Fibroblast of villous mesenchyme (primary cell): ENCODE measurements around the gene GLS. TPM values are rescaled to one million over a fixed set of nuclear protein-coding genes. Genes with fewer than 3 reads are reported as not detected.

ENCODE experiments used
- DNase-seq: peaks from one replicate; pipeline ENCODE4 v3.0.0-alpha.2; 2010; ENCODE audit warnings: low read depth
- H3K4me3 ChIP-seq: 2 replicates; pipeline ENCODE4 v1.5.1; 2011; ENCODE audit warnings: low read depth, mild to moderate bottlenecking, low read length
- CTCF ChIP-seq: IDR thresholded peaks from 2 replicates; pipeline ENCODE4 v1.5.1; 2012; ENCODE audit warnings: low read depth, mild to moderate bottlenecking, low read length; ENCODE audit not compliant: insufficient read depth
- total RNA-seq: library from RNA; depleted of rRNA; stranded (reverse); fragments of >200 nt; gene quantifications from 2 replicates; pipeline ENCODE4 v1.2.3, GENCODE V29; 2012

Gene GLS
- total RNA-seq, 1 donor: 519 TPM

- TF ChIP-seq CTCF: no peak
- peak; percentile 70 for DNase-seq
- H3K4me3 ChIP-seq: no peak overlapping the region
Measured at GRCh38 chr2:190978389-190979053, 97.9 kb downstream of the GLS start.

- peak overlapping the region; percentile 16 for H3K4me3 ChIP-seq
- DNase-seq: peak; percentile 91
- no peak for TF ChIP-seq CTCF
Measured at GRCh38 chr2:190979906-190980629, 99.4 kb downstream of the GLS start.

GRCh38 chr2:190980630-190981209 is 100.1 kb downstream of the GLS start:
- TF ChIP-seq CTCF: no peak
- no peak for DNase-seq
- no peak overlapping the region for H3K4me3 ChIP-seq

GRCh38 chr2:190981333-190981732 is 100.7 kb downstream of the GLS start:
- no peak overlapping the region for H3K4me3 ChIP-seq
- TF ChIP-seq CTCF: no peak
- DNase-seq: no peak

- TF ChIP-seq CTCF: no peak
- H3K4me3 ChIP-seq: no peak overlapping the region
- DNase-seq: no peak
Measured at GRCh38 chr2:190981733-190982132, 101.1 kb downstream of the GLS start.

- H3K4me3 ChIP-seq: no peak overlapping the region
- TF ChIP-seq CTCF: no peak
- DNase-seq: no peak
Measured at GRCh38 chr2:190982262-190983034, 101.8 kb downstream of the GLS start.
